Astrocyte of the cerebellum (primary cell): ENCODE measurements around the gene ELF1.
"Not testable (repeated sequence)": the region's sequence is repeated elsewhere in the genome, so short reads cannot be mapped to it uniquely, and the experiment has no call there.

Experiments used
- DNase-seq: peaks from one replicate; pipeline ENCODE4 v3.0.0-alpha.2; 2011; ENCODE audit warnings: low read depth
- H3K4me3 ChIP-seq: 2 replicates; pipeline ENCODE4 v1.5.1; 2011; ENCODE audit warnings: mild to moderate bottlenecking, low read depth, low read length, moderate library complexity
- in situ Hi-C: cut with HindIII; loops from 2 replicates; pipeline ENCODE4 v1.10.0; 2017; ENCODE audit warnings: low sequenced_read_pairs
- TF ChIP-seq, protein P1 (sequence below): IDR thresholded peaks from 2 replicates; pipeline ENCODE4 v1.5.1; 2012; ENCODE audit warnings: low read length, low read depth, moderate library complexity, mild to moderate bottlenecking; ENCODE audit errors: missing control alignments

The ELF1 gene

DNA sequence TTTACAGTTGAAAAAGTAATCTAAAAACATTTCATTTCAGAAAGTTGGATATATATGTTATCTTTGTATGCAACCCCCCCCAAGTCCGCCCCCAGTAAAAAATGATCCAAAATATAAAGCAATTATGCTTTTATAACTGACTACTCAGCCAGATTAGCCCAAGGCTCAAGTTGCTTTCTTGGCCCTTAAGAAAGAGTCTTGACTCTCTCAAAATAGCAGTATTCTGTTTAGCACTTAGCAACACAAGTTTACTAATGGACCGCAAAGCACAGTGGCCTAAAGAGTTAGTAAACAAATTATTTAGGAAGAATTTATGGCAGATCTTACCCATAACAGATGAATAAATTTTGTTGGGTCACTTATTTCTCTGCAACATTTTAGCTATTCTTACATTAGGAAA, 86.9 kb downstream of the ELF1 start:
- DNase-seq = no peak
- in situ Hi-C loops = no loop called here
- H3K4me3 ChIP-seq = no peak overlapping the region
- TF ChIP-seq, protein P1, sequence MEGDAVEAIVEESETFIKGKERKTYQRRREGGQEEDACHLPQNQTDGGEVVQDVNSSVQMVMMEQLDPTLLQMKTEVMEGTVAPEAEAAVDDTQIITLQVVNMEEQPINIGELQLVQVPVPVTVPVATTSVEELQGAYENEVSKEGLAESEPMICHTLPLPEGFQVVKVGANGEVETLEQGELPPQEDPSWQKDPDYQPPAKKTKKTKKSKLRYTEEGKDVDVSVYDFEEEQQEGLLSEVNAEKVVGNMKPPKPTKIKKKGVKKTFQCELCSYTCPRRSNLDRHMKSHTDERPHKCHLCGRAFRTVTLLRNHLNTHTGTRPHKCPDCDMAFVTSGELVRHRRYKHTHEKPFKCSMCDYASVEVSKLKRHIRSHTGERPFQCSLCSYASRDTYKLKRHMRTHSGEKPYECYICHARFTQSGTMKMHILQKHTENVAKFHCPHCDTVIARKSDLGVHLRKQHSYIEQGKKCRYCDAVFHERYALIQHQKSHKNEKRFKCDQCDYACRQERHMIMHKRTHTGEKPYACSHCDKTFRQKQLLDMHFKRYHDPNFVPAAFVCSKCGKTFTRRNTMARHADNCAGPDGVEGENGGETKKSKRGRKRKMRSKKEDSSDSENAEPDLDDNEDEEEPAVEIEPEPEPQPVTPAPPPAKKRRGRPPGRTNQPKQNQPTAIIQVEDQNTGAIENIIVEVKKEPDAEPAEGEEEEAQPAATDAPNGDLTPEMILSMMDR = no peak

- H3K4me3 ChIP-seq = no peak overlapping the region
- no peak for DNase-seq
- in situ Hi-C loops = no loop called here
- TF ChIP-seq, protein P1 = no peak
These were observed 87.4 kb downstream of the ELF1 start for GRCh38 chr13:40931719-40932118.

GRCh38 chr13:40929883-40930282, 89.2 kb downstream of the ELF1 start:
- in situ Hi-C loops, DNase-seq, H3K4me3 ChIP-seq: not testable (repeated sequence)

DNA sequence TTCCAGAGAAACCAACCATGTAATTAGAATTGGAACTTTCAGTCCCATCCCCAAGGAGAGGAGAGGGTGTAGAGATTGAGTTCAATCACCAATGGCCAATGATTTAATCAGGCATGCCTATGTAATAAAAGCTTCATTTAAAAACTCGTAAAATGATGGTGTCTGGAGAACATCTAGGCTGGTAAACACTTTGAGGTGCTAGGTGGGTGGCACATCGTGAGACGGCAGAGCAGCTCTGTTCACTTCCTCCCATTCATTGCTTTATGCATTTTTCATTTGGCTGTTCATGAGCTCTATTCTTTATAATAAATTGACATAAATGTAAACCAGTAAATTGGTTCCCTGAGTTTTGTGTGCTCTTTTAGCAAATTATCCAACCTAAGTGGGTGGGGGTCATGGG, 90.1 kb downstream of the ELF1 start:
- no peak overlapping the region for H3K4me3 ChIP-seq
- in situ Hi-C loops = no loop called here
- no peak for DNase-seq
- TF ChIP-seq, protein P1 = no peak

DNA sequence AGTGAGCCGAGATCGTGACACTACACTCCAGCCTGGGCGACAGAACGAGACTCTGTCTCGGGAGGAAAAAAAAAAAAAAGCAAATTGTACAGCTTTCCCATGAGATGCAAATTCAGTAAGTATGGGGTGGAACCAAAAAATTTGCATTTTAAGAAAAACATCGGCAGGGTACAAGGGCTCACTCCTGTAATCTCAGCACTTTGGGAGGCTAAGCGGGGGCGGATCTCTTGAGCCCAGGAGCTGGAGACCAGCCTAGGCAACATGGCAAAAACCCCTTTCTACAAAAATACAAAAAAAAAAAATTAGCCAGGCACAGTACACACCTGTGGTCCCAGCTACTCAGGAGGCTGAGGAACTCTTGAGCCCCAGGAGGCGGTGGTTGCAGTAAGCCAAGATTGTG, 91.2 kb downstream of the ELF1 start:
- DNase-seq = no peak
- TF ChIP-seq, protein P1 = no peak
- in situ Hi-C loops = no loop called here
- H3K4me3 ChIP-seq = no peak overlapping the region

DNA sequence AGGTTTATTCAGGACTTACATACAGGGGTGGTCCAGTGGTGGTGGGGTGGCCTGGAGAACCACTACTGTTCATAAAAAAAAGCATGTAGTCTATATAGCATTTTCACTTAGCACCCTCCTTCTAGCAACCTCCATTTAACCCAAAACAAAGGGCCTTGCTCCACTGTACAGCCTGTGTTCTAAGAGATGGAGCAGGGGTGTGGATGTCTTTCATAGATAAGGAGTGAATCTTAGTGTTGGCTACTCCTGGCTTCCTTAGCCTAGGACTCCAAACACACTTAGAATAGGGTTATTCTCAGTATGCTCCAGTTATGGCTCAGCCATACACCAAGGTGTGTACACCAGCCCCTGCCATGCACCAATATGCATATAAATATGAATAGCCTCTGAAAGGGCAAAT, 95.2 kb downstream of the ELF1 start:
- H3K4me3 ChIP-seq = no peak overlapping the region
- no peak for DNase-seq
- in situ Hi-C loops = no loop called here
- TF ChIP-seq, protein P1 = no peak

- DNase-seq = no peak
- in situ Hi-C loops = no loop called here
- TF ChIP-seq, protein P1 = no peak
- H3K4me3 ChIP-seq = no peak overlapping the region
These were observed 96.6 kb downstream of the ELF1 start for GRCh38 chr13:40922437-40923040.
